CD4-positive, alpha-beta T cell (primary cell): ENCODE measurements around the gene GOLGA6C. TPM values are rescaled to one million over a fixed set of nuclear protein-coding genes. Genes with fewer than 3 reads are reported as not detected.
"Not testable (repeated sequence)": the region's sequence is repeated elsewhere in the genome, so short reads cannot be mapped to it uniquely, and the experiment has no call there.

Experiments
- ATAC-seq: fragments of 200-7000 bp; cut with Tn5 transposase; one replicate; pipeline ENCODE4 v1.10.0; 2022; ENCODE audit warnings: mild to moderate bottlenecking; ENCODE audit not compliant: poor library complexity
- CTCF ChIA-PET: fragments of 350-600 bp; sonication (Branson Sonifier 250); formaldehyde crosslinking; loops from one replicate; lab custom pipeline; 2021; ENCODE audit warnings: antibody characterized with exemption, inconsistent platforms; lab: Charles Lee
- POLR2A ChIA-PET: fragments of 350-600 bp; sonication (Branson Sonifier 250); formaldehyde crosslinking; loops from one replicate; lab custom pipeline; 2021; ENCODE audit warnings: antibody characterized with exemption, inconsistent platforms; lab: Charles Lee
- DNase-seq, 14 experiments: peaks; one replicate each; pipeline ENCODE4 v3.0.0-alpha.2; 2013 to 2020; ENCODE audit warnings: mixed read lengths in 2 of 14
- H3K27ac ChIP-seq, 2 donors: one replicate each; pipeline versions ENCODE4 v1.5.1 to v1.7.0; 2013; ENCODE audit warnings: low read length in 2 of 2, low read depth in 1 of 2, mild to moderate bottlenecking in 1 of 2
- H3K27me3 ChIP-seq, 2 experiments: 1 replicate in 1 of 2; 2 replicates in 1 of 2; pipeline versions ENCODE4 v1.6.1 to v1.7.0; 2013; ENCODE audit warnings: low read length in 2 of 2, control low read depth in 1 of 2, mild to moderate bottlenecking in 1 of 2, moderate library complexity in 1 of 2; ENCODE audit not compliant: insufficient read depth in 2 of 2, control insufficient read depth in 1 of 2
- H3K36me3 ChIP-seq: one replicate; pipeline ENCODE4 v1.6.1; 2013; ENCODE audit warnings: low read length, control low read depth; ENCODE audit not compliant: insufficient read depth
- H3K4me1 ChIP-seq: one replicate; pipeline ENCODE4 v1.6.1; 2013; ENCODE audit warnings: low read length, control low read depth; ENCODE audit not compliant: insufficient read depth
- H3K4me3 ChIP-seq: one replicate; pipeline ENCODE4 v1.5.1; 2013; ENCODE audit warnings: mild to moderate bottlenecking, low read length, moderate library complexity
- H3K9me3 ChIP-seq, 2 experiments: 1 replicate in 1 of 2; 2 replicates in 1 of 2; pipeline versions ENCODE4 v1.6.1 to v1.7.0; 2013; ENCODE audit warnings: low read length in 2 of 2, mild to moderate bottlenecking in 2 of 2, control low read depth in 1 of 2, moderate library complexity in 1 of 2; ENCODE audit not compliant: control insufficient read depth in 1 of 2, insufficient read depth in 1 of 2
- H3K27ac Mint-ChIP-seq: one replicate; pipeline ENCODE4 v1.8.0; 2020; ENCODE audit warnings: mixed read lengths
- H3K27me3 Mint-ChIP-seq: one replicate; pipeline ENCODE4 v1.8.0; 2021; ENCODE audit warnings: mixed read lengths
- H3K36me3 Mint-ChIP-seq: one replicate; pipeline ENCODE4 v1.8.0; 2021; ENCODE audit warnings: low read depth, mixed read lengths
- H3K4me1 Mint-ChIP-seq: one replicate; pipeline ENCODE4 v1.8.0; 2021; ENCODE audit warnings: low read depth, mixed read lengths
- H3K4me3 Mint-ChIP-seq: one replicate; pipeline ENCODE4 v1.8.0; 2020; ENCODE audit warnings: mild to moderate bottlenecking, mixed read lengths
- H3K9me3 Mint-ChIP-seq: one replicate; pipeline ENCODE4 v1.8.0; 2020; ENCODE audit warnings: mixed read lengths
- intact Hi-C, 2 experiments: fragments of 100-400 bp; cut with DNase I in 1 of 2; cut with micrococcal nuclease in 1 of 2; formaldehyde crosslinking; loops; one replicate each; pipeline versions ENCODE4 v1.15.1 to v1.9.0; 2023 to 2025; cut with DNase I, micrococcal nuclease
- total RNA-seq, 174 experiments: library from RNA in 2 of 174; stranded (reverse) in 2 of 174; gene quantifications; one replicate each; pipeline ENCODE4 v1.2.3 and lab custom pipeline; 2021 to 2026
- TF ChIP-seq, protein P1 (sequence below): fragments of 200-600 bp; IDR thresholded peaks from one replicate; pipeline ENCODE4 v1.8.0; 2022; ENCODE audit warnings: antibody characterized with exemption, mild to moderate bottlenecking

Gene GOLGA6C
- total RNA-seq, 2 experiments from 2014 or later = not detected

DNA sequence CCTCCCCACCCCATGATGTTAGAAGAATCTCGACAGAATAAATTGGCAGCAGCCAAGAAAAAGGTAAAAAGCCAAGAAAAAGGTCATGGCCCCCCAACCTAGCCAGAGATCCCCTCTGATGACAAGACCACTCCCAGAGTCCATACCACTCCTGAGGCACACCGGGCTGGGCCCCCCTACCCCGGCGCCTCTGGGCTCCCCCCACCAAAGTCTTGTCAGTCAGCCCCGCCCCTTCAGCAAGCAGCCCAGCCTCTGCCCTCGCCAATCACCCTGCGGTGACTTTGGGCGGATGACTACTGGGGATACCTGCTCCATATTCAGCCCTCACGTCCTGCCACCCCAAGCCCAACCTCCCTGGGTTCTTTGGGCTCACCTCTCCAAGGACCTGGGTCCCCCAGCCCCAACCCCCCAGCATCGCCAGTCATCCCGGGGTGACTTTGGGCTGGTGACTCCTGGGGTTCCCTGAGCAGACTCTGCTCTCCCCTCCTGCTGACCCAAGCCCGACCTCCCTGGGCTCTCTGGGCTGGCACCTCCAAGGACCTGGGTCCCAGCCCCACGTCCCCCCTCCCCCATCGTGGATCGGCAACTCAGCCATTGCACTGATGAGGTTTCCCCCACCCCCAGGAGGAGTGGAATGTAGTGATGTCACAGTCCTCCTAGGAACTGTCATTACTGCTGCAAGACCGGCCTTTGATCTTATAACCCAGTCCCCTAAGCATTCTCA lies 648 bp downstream of the GOLGA6C start:
- H3K27ac ChIP-seq, H3K4me3 ChIP-seq, H3K4me1 ChIP-seq, intact Hi-C loops, H3K27me3 ChIP-seq, H3K27me3 Mint-ChIP-seq, H3K4me3 Mint-ChIP-seq, H3K9me3 ChIP-seq, ATAC-seq, CTCF ChIA-PET, H3K36me3 Mint-ChIP-seq, DNase-seq, H3K36me3 ChIP-seq, POLR2A ChIA-PET, H3K27ac Mint-ChIP-seq, H3K4me1 Mint-ChIP-seq, H3K9me3 Mint-ChIP-seq: not testable (repeated sequence)

DNA sequence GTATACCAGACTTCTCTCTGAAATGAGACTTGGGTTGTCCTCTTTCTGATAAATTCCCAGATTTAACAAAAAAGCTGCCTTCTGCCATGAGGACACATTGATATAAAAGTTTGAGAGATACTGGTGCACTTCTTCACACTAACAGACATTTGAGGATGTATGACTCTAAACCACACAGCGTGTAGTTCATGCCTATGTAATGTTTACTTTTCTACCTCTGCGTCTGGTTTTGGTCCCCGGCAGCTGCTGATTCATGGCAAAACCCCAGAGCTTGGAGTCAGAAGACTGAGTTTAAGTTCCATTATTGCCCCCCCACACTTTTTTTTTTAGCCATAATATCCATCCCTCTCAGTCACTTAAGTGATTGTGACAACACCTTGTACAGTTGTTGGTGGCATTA lies 1.7 kb downstream of the GOLGA6C start:
- H3K36me3 Mint-ChIP-seq, H3K9me3 ChIP-seq, ATAC-seq, H3K27ac Mint-ChIP-seq, POLR2A ChIA-PET, H3K27me3 ChIP-seq, H3K4me3 Mint-ChIP-seq, CTCF ChIA-PET, H3K4me1 ChIP-seq, DNase-seq, H3K27ac ChIP-seq, H3K4me1 Mint-ChIP-seq, H3K9me3 Mint-ChIP-seq, H3K36me3 ChIP-seq, intact Hi-C loops, H3K27me3 Mint-ChIP-seq, H3K4me3 ChIP-seq: not testable (repeated sequence)

DNA sequence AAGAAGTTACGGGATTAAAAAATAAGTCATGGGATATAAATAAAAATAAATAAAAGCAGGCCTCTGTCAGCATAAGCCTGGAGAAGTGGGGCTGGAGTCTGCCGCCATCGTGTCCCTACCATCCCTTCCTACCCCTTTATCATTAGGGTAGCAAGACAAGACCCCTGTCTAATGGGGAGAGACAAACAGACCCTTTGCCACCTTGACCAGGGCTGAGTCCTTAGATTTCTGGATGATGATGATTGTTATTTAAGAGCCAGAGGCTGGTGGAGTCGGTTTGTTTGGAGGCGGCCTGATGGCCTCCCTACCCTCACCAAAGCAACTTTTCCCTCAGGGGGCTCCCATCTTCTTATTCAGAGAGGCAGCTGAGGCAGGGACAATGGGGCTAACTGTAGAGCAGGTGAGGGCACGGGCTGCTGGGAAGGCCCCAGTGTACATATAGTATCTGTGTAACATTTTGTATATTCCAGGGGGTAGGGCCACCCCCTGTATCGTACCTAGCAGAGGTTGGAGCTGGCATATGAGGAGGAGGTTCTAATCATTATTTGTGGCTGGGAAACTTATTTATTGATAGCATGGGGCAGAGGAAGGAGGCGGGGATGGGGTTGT lies 15.7 kb downstream of the GOLGA6C start:
- H3K36me3 ChIP-seq, H3K4me3 Mint-ChIP-seq: not testable (repeated sequence)

DNA sequence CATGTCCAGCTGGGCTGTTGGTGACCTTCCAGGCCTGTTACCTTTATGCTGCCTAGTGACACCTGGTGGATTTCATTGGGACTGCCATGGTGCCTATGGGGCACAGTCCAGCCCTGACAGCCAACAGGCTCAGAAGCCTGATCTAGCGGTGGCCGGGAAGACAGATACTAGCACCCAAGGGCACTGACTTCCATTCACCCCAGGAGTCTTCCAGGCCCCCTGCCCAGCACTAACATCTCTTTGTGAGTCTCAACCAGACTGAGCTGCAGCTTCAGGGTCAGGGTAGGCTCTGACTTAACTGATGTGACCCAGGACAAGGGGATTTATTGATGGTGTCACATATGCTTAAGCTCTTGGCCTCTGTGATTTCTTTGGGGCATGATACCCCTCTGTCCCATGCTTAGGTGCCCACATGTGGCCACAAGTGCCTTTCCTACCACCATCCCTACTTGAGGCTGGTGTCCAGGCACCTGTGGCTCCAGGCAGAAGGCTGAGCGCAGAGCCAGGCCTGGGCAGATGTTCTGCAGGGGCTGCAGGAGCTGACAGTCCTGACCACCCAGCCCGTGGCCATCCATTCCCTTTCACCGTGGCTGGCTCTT lies 16.5 kb downstream of the GOLGA6C start:
- H3K9me3 Mint-ChIP-seq, H3K27me3 Mint-ChIP-seq, intact Hi-C loops, H3K36me3 ChIP-seq, H3K4me3 ChIP-seq, H3K4me3 Mint-ChIP-seq, POLR2A ChIA-PET, H3K4me1 Mint-ChIP-seq, H3K36me3 Mint-ChIP-seq, H3K27me3 ChIP-seq, H3K9me3 ChIP-seq, H3K27ac ChIP-seq, H3K27ac Mint-ChIP-seq, H3K4me1 ChIP-seq, ATAC-seq: not testable (repeated sequence)
- CTCF ChIA-PET = interaction anchor here (0.6 kb wide), 1 partner anchor 1316 kb away, joined by 3 read pairs; no protein-coding TSS in a partner anchor
- peak in 13 of 14 experiments; percentile 13 to 61 (median 39) for DNase-seq
- TF ChIP-seq, protein P1, sequence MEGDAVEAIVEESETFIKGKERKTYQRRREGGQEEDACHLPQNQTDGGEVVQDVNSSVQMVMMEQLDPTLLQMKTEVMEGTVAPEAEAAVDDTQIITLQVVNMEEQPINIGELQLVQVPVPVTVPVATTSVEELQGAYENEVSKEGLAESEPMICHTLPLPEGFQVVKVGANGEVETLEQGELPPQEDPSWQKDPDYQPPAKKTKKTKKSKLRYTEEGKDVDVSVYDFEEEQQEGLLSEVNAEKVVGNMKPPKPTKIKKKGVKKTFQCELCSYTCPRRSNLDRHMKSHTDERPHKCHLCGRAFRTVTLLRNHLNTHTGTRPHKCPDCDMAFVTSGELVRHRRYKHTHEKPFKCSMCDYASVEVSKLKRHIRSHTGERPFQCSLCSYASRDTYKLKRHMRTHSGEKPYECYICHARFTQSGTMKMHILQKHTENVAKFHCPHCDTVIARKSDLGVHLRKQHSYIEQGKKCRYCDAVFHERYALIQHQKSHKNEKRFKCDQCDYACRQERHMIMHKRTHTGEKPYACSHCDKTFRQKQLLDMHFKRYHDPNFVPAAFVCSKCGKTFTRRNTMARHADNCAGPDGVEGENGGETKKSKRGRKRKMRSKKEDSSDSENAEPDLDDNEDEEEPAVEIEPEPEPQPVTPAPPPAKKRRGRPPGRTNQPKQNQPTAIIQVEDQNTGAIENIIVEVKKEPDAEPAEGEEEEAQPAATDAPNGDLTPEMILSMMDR = peak; percentile 13

More for the DNA sequence above, 15.7 kb downstream of the GOLGA6C start:
- H3K4me1 Mint-ChIP-seq, H3K27ac Mint-ChIP-seq, H3K27me3 Mint-ChIP-seq, H3K4me3 ChIP-seq, H3K9me3 ChIP-seq, H3K27me3 ChIP-seq, H3K27ac ChIP-seq, ATAC-seq, CTCF ChIA-PET, POLR2A ChIA-PET, H3K4me1 ChIP-seq, DNase-seq, H3K9me3 Mint-ChIP-seq, intact Hi-C loops, H3K36me3 Mint-ChIP-seq: not testable (repeated sequence)

DNA sequence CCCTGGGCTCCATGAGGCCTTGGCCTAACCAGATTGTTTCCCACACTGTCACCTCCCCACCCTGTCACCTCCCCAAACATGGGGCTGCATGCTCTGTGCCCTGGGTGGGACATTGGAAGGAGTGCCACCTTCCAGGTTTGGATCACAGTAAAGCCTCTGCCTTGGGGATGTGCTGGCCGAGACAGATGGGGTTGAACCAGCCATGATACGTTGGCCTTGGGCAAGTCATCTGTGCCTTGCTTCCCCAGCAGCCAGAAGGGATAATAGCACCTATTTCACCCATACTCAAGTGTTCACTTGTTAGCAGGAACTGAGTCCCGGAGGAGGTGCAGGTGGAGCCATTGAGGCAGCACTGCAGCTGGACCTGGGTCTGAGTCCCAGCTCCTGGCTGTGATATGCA lies 17.5 kb downstream of the GOLGA6C start:
- intact Hi-C loops, H3K27me3 Mint-ChIP-seq, H3K27me3 ChIP-seq, H3K27ac Mint-ChIP-seq, H3K4me1 ChIP-seq, H3K9me3 Mint-ChIP-seq, H3K36me3 Mint-ChIP-seq, H3K4me3 Mint-ChIP-seq, H3K4me1 Mint-ChIP-seq, ATAC-seq, H3K36me3 ChIP-seq, POLR2A ChIA-PET, H3K4me3 ChIP-seq, H3K27ac ChIP-seq, CTCF ChIA-PET, H3K9me3 ChIP-seq: not testable (repeated sequence)
- peak in 1 of 14 experiments; percentile 12 for DNase-seq

DNA sequence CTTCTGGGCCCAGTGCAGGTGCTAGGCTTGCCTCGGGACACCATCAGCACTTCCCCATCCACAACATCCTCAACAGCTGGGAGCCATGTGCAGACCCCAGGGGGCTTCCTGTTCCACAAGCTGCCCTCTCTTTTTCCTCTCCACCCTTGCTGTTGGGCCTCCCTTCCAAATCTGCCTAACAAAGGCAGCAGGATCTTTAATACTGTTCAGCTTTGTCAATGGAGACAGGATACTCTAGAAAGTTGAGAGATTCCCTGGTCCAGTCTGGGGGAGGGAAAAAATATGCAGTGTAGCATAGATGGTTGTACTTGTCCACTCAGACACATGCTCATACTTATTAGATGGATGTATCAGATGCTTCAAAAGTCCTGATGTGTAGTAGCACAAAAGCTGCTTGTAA lies 20.4 kb downstream of the GOLGA6C start:
- DNase-seq, H3K27me3 Mint-ChIP-seq, H3K27me3 ChIP-seq, H3K27ac Mint-ChIP-seq, H3K9me3 Mint-ChIP-seq, CTCF ChIA-PET, intact Hi-C loops, ATAC-seq, H3K9me3 ChIP-seq, H3K4me3 ChIP-seq, H3K4me1 ChIP-seq, H3K36me3 ChIP-seq, H3K27ac ChIP-seq, POLR2A ChIA-PET, H3K36me3 Mint-ChIP-seq, H3K4me3 Mint-ChIP-seq, H3K4me1 Mint-ChIP-seq: not testable (repeated sequence)
